Smooth muscle cell (in vitro differentiated cells): ENCODE data around the gene TLCD3B. TPM values are rescaled to one million over a fixed set of nuclear protein-coding genes. Genes with fewer than 3 reads are reported as not detected.

Source experiments
- DNase-seq: peaks from one replicate; lab custom pipeline; 2025; ENCODE audit not compliant: unreplicated experiment; lab: John Stamatoyannopoulos, UW
- H2AFZ ChIP-seq: fragments of 200-600 bp; sonication (generic); 2 replicates; pipeline ENCODE4 v1.6.0; 2016; ENCODE audit warnings: antibody characterized with exemption, low read depth, mild to moderate bottlenecking
- H3F3A ChIP-seq: fragments of 200-600 bp; sonication (generic); 2 replicates; pipeline ENCODE4 v1.6.0; 2017; ENCODE audit warnings: antibody characterized with exemption, low read depth
- H3K27ac ChIP-seq: fragments of 200-600 bp; sonication (generic); 2 replicates; pipeline ENCODE4 v1.5.1; 2016; ENCODE audit warnings: low read depth, mild to moderate bottlenecking
- H3K27me3 ChIP-seq: fragments of 200-600 bp; sonication (generic); 2 replicates; pipeline ENCODE4 v1.6.1; 2016; ENCODE audit warnings: low read depth, mild to moderate bottlenecking
- H3K36me3 ChIP-seq: fragments of 200-600 bp; sonication (generic); 2 replicates; pipeline ENCODE4 v1.5.1; 2016; ENCODE audit warnings: low read depth
- H3K4me1 ChIP-seq: fragments of 200-600 bp; sonication (generic); 2 replicates; pipeline ENCODE4 v1.5.1; 2016; ENCODE audit warnings: low read depth
- H3K4me2 ChIP-seq: fragments of 200-600 bp; sonication (generic); 2 replicates; pipeline ENCODE4 v1.6.0; 2016; ENCODE audit warnings: mild to moderate bottlenecking
- H3K4me3 ChIP-seq: fragments of 200-600 bp; sonication (generic); 2 replicates; pipeline ENCODE4 v1.5.1; 2016; ENCODE audit warnings: mild to moderate bottlenecking
- H3K79me2 ChIP-seq: fragments of 200-600 bp; sonication (generic); 2 replicates; pipeline ENCODE4 v1.6.0; 2016; ENCODE audit warnings: low read depth, mild to moderate bottlenecking
- H3K9ac ChIP-seq: fragments of 200-600 bp; sonication (generic); 2 replicates; pipeline ENCODE4 v1.6.0; 2016; ENCODE audit warnings: low read depth
- H3K9me3 ChIP-seq: fragments of 200-600 bp; sonication (generic); replicated peaks from 2 replicates; pipeline ENCODE4 v1.5.1; 2016; ENCODE audit warnings: low read depth
- H4K20me1 ChIP-seq: fragments of 200-600 bp; sonication (generic); 2 replicates; pipeline ENCODE4 v1.6.0; 2016; ENCODE audit warnings: low read depth
- CTCF ChIP-seq: fragments of 200-600 bp; sonication (generic); IDR thresholded peaks from 2 replicates; pipeline ENCODE4 v1.5.1; 2017; ENCODE audit warnings: borderline replicate concordance, mild to moderate bottlenecking, antibody characterized with exemption; ENCODE audit not compliant: insufficient read depth, poor library complexity, severe bottlenecking
- WGBS: methylation state at CpG from one replicate; pipeline ENCODE4 v1.1.7; 2016; ENCODE audit warnings: low lambda C conversion rate; 5-methylcytosine and 5-hydroxymethylcytosine counted together
- polyA plus RNA-seq: library from polyadenylated mRNA; unstranded; fragments of >200 nt; fragmentation: Nextera tagmentation; extraction: Ambion mirVana; gene quantifications from 2 replicates; pipeline ENCODE4 v1.2.1, GENCODE V29; 2016
- total RNA-seq: library from RNA; depleted of rRNA; stranded (reverse); fragments of >200 nt; gene quantifications from 2 replicates; pipeline ENCODE4 v1.2.3, GENCODE V29; 2014

Gene TLCD3B
- total and polyA plus RNA-seq, 2 experiments from 2014 or later, result 0.45 to 0.48 TPM

GRCh38 chr16:29993191-29993902, 37.7 kb downstream of the TLCD3B start:
- no peak overlapping the region for H3K9ac ChIP-seq
- TF ChIP-seq CTCF, result no peak
- peaks cover 11% of the 10 kb centered on the region for H3K4me1 ChIP-seq
- peaks cover 4% of the 10 kb centered on the region for H3F3A ChIP-seq
- H3K4me2 ChIP-seq, result no peak overlapping the region
- WGBS, result 96% methylated on average over 25 of the region's 25 CpGs
- H4K20me1 ChIP-seq, result no peaks in the 10 kb centered on the region
- no peaks in the 10 kb centered on the region for H3K36me3 ChIP-seq
- H3K79me2 ChIP-seq, result peaks cover 10% of the 10 kb centered on the region
- no peak overlapping the region for H3K4me3 ChIP-seq
- H3K27ac ChIP-seq, result no peak overlapping the region
- DNase-seq, result no peak
- no peaks in the 10 kb centered on the region for H3K9me3 ChIP-seq
- no peaks in the 10 kb centered on the region for H3K27me3 ChIP-seq
- H2AFZ ChIP-seq, result no peak overlapping the region

GRCh38 chr16:29992344-29992967, 38.6 kb downstream of the TLCD3B start:
- Histone ChIP-seq H3K27ac (no peak overlapping the region), H3K9ac (no peak overlapping the region), H3F3A (peaks cover 4% of the 10 kb centered on the region), H3K4me3 (no peak overlapping the region), H4K20me1 (no peaks in the 10 kb centered on the region), H3K79me2 (peaks cover 9% of the 10 kb centered on the region), H3K4me2 (no peak overlapping the region), H2AFZ (no peak overlapping the region), H3K36me3 (no peaks in the 10 kb centered on the region), H3K9me3 (no peaks in the 10 kb centered on the region), H3K4me1 (peaks cover 11% of the 10 kb centered on the region), H3K27me3 (no peaks in the 10 kb centered on the region)
- no peak for TF ChIP-seq CTCF
- DNase-seq, result no peak
- 92% methylated on average over 7 of the region's 7 CpGs for WGBS

GRCh38 chr16:29991571-29991904, 39.5 kb downstream of the TLCD3B start:
- H3K27me3 ChIP-seq, result no peaks in the 10 kb centered on the region
- no peaks in the 10 kb centered on the region for H3K9me3 ChIP-seq
- H3K36me3 ChIP-seq, result no peaks in the 10 kb centered on the region
- 97% methylated on average over 5 of the region's 5 CpGs for WGBS
- peaks cover 4% of the 10 kb centered on the region for H3F3A ChIP-seq
- DNase-seq, result no peak
- no peak for TF ChIP-seq CTCF
- no peak overlapping the region for H3K27ac ChIP-seq
- H3K4me1 ChIP-seq, result peaks cover 5% of the 10 kb centered on the region
- no peak overlapping the region for H3K4me3 ChIP-seq
- H4K20me1 ChIP-seq, result no peaks in the 10 kb centered on the region
- H2AFZ ChIP-seq, result no peak overlapping the region
- no peak overlapping the region for H3K4me2 ChIP-seq
- no peak overlapping the region for H3K9ac ChIP-seq
- no peaks in the 10 kb centered on the region for H3K79me2 ChIP-seq
